K562 (cell line): ENCODE data around the gene ROBO1. TPM values are rescaled to one million over a fixed set of nuclear protein-coding genes. Genes with fewer than 3 reads are reported as not detected.

Experiments used
- ATAC-seq: fragments of 200-7000 bp; cut with Tn5 transposase; 3 replicates; pipeline ENCODE4 v1.9.1; 2020; ENCODE audit warnings: moderate library complexity
- BruUV-seq: library from RNA; stranded (reverse); fragments of 400-500 nt; replicated peaks from 2 replicates; lab custom pipeline; 2021; lab: Mats Ljungman, UMichigan
- CTCF ChIA-PET: fragments of 300-600 bp; formaldehyde crosslinking; extraction: SDS; loops from one replicate; lab custom pipeline; 2021; ENCODE audit warnings: low intra/inter-chr PET ratio; lab: Yijun Ruan, JAX
- POLR2A ChIA-PET: fragments of 300-600, 350-650 bp; sonication (Branson Sonifier 250); formaldehyde crosslinking; extraction: SDS; loops from one replicate; lab custom pipeline; 2021; ENCODE audit warnings: antibody characterized with exemption, inconsistent platforms; lab: Yijun Ruan, JAX
- DNase-seq, 4 experiments: peaks; one replicate each; pipeline versions ENCODE4 v3.0.0 to v3.0.0-alpha.2; 2011 to 2018; ENCODE audit warnings: low spot score in 3 of 4, mixed read lengths in 3 of 4; ENCODE audit errors: extremely low read depth in 1 of 4
- FAIRE-seq: peaks from 2 replicates; lab custom pipeline; 2011; peaks lifted over from hg19 to GRCh38; lab: Jason Lieb, UNC
- H2AFZ ChIP-seq: 2 replicates; pipeline ENCODE4 v1.6.0; 2011; ENCODE audit warnings: low read depth, low read length, control low read depth, inconsistent platforms
- H3K27ac ChIP-seq: fragments of 200-600 bp; 3 replicates; pipeline ENCODE4 v1.8.0; 2011; ENCODE audit warnings: low read depth, mild to moderate bottlenecking, control low read depth, inconsistent platforms, low read length, moderate library complexity, mixed read lengths; ENCODE audit errors: extremely low read depth
- H3K27me3 ChIP-seq, 2 experiments: fragments of 300-600 bp in 1 of 2; 2 replicates in 1 of 2; 3 replicates in 1 of 2; pipeline versions ENCODE4 v1.6.0 to v1.8.0; 2011; ENCODE audit warnings: inconsistent platforms in 2 of 2, low read length in 2 of 2, mild to moderate bottlenecking in 1 of 2, mixed read lengths in 1 of 2, moderate library complexity in 1 of 2; ENCODE audit not compliant: control insufficient read depth in 2 of 2, insufficient read depth in 2 of 2
- H3K36me3 ChIP-seq: fragments of 300-600 bp; 3 replicates; pipeline ENCODE4 v1.8.0; 2011; ENCODE audit warnings: mild to moderate bottlenecking, low read length, inconsistent platforms; ENCODE audit not compliant: control insufficient read depth, insufficient read depth
- H3K4me1 ChIP-seq, 2 experiments: fragments of 200-600 bp in 1 of 2; replicated peaks in 1 of 2; 2 replicates in 1 of 2; 3 replicates in 1 of 2; pipeline versions ENCODE4 v1.5.1 to v1.8.0; 2011; ENCODE audit warnings: inconsistent platforms in 2 of 2, low read length in 2 of 2, mild to moderate bottlenecking in 1 of 2, mixed read lengths in 1 of 2, moderate library complexity in 1 of 2; ENCODE audit not compliant: control insufficient read depth in 2 of 2, insufficient read depth in 2 of 2
- H3K4me2 ChIP-seq: 2 replicates; pipeline ENCODE4 v1.6.1; 2011; ENCODE audit warnings: low read length, control low read depth, inconsistent platforms, mixed read lengths; ENCODE audit not compliant: insufficient read depth
- H3K4me3 ChIP-seq: fragments of 200-600 bp; sonication (generic), shearing (Covaris generic); 2 replicates; pipeline ENCODE4 v1.5.1; 2016; ENCODE audit warnings: control low read depth, inconsistent platforms
- H3K79me2 ChIP-seq: fragments of 200-600 bp; 3 replicates; pipeline ENCODE4 v1.8.0; 2011; ENCODE audit warnings: low read length, inconsistent platforms; ENCODE audit not compliant: control insufficient read depth, insufficient read depth
- H3K9ac ChIP-seq, 2 experiments: 2 replicates each; pipeline versions ENCODE4 v1.6.0 to v1.6.1; 2011; ENCODE audit warnings: low read depth in 2 of 2, low read length in 2 of 2, control low read depth in 1 of 2, inconsistent platforms in 1 of 2, mild to moderate bottlenecking in 1 of 2, mixed read lengths in 1 of 2; ENCODE audit not compliant: insufficient read depth in 1 of 2
- H3K9me1 ChIP-seq: one replicate; pipeline ENCODE4 v1.6.0; 2011; ENCODE audit warnings: inconsistent platforms, mild to moderate bottlenecking, low read length, moderate library complexity; ENCODE audit not compliant: control insufficient read depth, insufficient read depth
- H3K9me3 ChIP-seq: replicated peaks from 2 replicates; pipeline ENCODE4 v1.5.1; 2011; ENCODE audit warnings: low read depth, low read length, inconsistent platforms; ENCODE audit not compliant: control insufficient read depth, insufficient read depth
- H4K20me1 ChIP-seq: replicated peaks from 2 replicates; pipeline ENCODE4 v1.6.1; 2011; ENCODE audit warnings: low read length, inconsistent platforms, mixed read lengths; ENCODE audit not compliant: control insufficient read depth, insufficient read depth
- CBX1 ChIP-seq: sonication (generic); IDR thresholded peaks from 2 replicates; pipeline ENCODE4 v1.6.1; 2016; ENCODE audit warnings: antibody characterized with exemption, low read depth, mild to moderate bottlenecking
- FUS ChIP-seq: fragments of 200-400 bp; formaldehyde crosslinking; optimal IDR thresholded peaks from 2 replicates; pipeline ENCODE3; 2017; ENCODE audit warnings: low read depth, low read length
- HMG20A ChIP-seq: fragments of 450-650 bp; formaldehyde crosslinking; conservative IDR thresholded peaks from 2 replicates; pipeline ENCODE4 v1.4.0; 2020; ENCODE audit warnings: mild to moderate bottlenecking, mixed read lengths
- JUNB ChIP-seq: fragments of 450-650 bp; formaldehyde crosslinking; conservative IDR thresholded peaks from 2 replicates; pipeline ENCODE4 v1.4.0; 2020; ENCODE audit warnings: mild to moderate bottlenecking
- KAT2B ChIP-seq: IDR thresholded peaks from one replicate; pipeline ENCODE4 v1.6.1; 2012; ENCODE audit warnings: low read depth, mild to moderate bottlenecking, control low read depth, inconsistent platforms, low read length, moderate library complexity
- RFX1 ChIP-seq: fragments of 450-650 bp; IDR thresholded peaks from 2 replicates; pipeline ENCODE4 v1.6.1; 2016; ENCODE audit warnings: mild to moderate bottlenecking, moderate library complexity
- TBL1XR1 ChIP-seq, 2 experiments: IDR thresholded peaks; 2 replicates each; pipeline ENCODE4 v1.6.1; 2012; ENCODE audit warnings: improper control_type of control experiment in 2 of 2, low read length in 2 of 2, mild to moderate bottlenecking in 1 of 2
- TEAD2 ChIP-seq: fragments of 450-650 bp; IDR thresholded peaks from 2 replicates; pipeline ENCODE4 v1.6.1; 2016; ENCODE audit warnings: missing genetic modification characterization, control low read depth, missing compliant biosample characterization
- TFAP4 ChIP-seq: sonication (generic); formaldehyde crosslinking; IDR thresholded peaks from 2 replicates; pipeline ENCODE4 v1.8.0; 2022; ENCODE audit warnings: missing genetic modification reagents, mild to moderate bottlenecking, moderate library complexity, borderline replicate concordance
- USF2 ChIP-seq: sonication (generic); formaldehyde crosslinking; IDR thresholded peaks from 2 replicates; pipeline ENCODE4 v1.5.0; 2020; ENCODE audit warnings: missing genetic modification reagents
- ZNF175 ChIP-seq: fragments of 200-800 bp; sonication (Bioruptor generic); IDR thresholded peaks from 2 replicates; pipeline ENCODE4 v1.6.1; 2016; ENCODE audit warnings: low read depth, mild to moderate bottlenecking, missing genetic modification characterization, missing compliant biosample characterization
- WGBS: fragments of 100-300 bp; shearing (Covaris generic); methylation state at CpG from one replicate; pipeline ENCODE4 v1.1.6; 2016; ENCODE audit warnings: low coverage, mixed read lengths; ENCODE audit not compliant: insufficient coverage; ENCODE audit errors: missing lambda C conversion rate; 5-methylcytosine and 5-hydroxymethylcytosine counted together
- in situ Hi-C: fragments of 300-500 bp; cut with MboI; formaldehyde crosslinking; loops from 4 replicates; pipeline ENCODE4 v1.15.0; 2018; ENCODE audit warnings: inconsistent platforms, mixed read lengths
- intact Hi-C: fragments of 100-400 bp; cut with micrococcal nuclease; formaldehyde crosslinking; loops from 2 replicates; pipeline ENCODE4 v1.14.2; 2022
- polyA plus RNA-seq, 8 experiments: library from polyadenylated mRNA; depleted of rRNA in 4 of 8; stranded (reverse) in 5 of 8; unstranded in 3 of 8; fragments of >200 nt; fragmentation: Nextera tagmentation in 2 of 8; fragmentation: Illumina TruSeq in 1 of 8; extraction: Ambion mirVana in 2 of 8; extraction: Trizol in 1 of 8; gene quantifications; 2 replicates each; pipeline versions ENCODE4 v1.2.1 to v1.2.3, GENCODE V29; 2011 to 2014; ENCODE audit warnings: inconsistent platforms in 1 of 8, missing spikeins in 1 of 8
- total RNA-seq, 7 experiments: library from RNA; depleted of rRNA in 6 of 7; stranded (reverse); fragments of >200 nt in 6 of 7; fragmentation: Illumina TruSeq in 2 of 7; extraction: Trizol in 2 of 7; gene quantifications; 2 replicates each; pipeline versions ENCODE4 v1.2.1 to v1.2.3, GENCODE V29; 2011 to 2021; ENCODE audit warnings: low replicate concordance in 1 of 7
- TF ChIP-seq, protein P1 (sequence below), 2 experiments: fragments of 450-650 bp; IDR thresholded peaks; 2 replicates each; pipeline ENCODE4 v1.6.1; 2016; ENCODE audit warnings: mild to moderate bottlenecking in 2 of 2, borderline replicate concordance in 1 of 2, low read depth in 1 of 2, moderate library complexity in 1 of 2

ROBO1 gene
- total and polyA plus RNA-seq, 9 of the 15 experiments (the other 6 are each of a cell fraction or from before 2014, with no cell fraction given): 0.01 to 0.53 (median 0.17) TPM; not detected in 5

DNA sequence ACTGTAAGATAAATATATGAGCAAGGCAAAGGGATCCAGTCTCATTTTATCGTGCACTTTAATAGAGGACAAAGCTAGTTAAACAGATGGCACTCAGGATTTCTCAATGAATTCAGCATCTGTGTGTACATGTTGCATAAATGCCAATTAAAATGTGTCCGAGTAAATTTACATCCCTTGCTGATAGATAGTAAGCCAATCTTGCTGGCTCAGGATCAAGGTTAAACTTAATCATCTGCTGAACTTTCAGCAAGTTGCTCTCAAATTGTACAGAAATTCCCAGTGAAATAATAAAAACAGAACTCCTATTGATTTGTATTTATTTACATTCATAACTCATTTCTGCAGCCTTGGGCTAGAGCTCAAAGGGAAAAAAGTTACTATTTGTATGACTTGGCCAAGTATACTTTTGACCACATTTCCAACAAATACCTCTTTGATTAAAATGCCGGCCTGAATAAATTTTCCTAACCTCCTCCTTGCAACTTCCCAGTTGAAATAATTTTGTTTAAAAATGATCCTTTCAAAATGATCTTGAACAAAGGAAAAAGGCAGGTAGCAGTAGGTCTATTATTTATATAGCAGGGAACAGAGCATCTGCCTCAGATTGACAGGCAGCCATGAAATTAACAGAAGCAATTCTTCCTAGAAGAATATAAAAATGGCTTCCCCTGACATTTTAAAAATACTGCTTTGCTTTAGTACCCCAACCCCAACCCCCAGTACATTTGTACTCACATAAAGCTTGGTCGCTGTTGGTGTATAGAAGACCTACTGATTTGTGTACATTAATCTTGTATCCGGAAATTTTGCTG is 1001.9 kb downstream of the ROBO1 start:
- WGBS: 0% methylated on average over 5 of the region's 5 CpGs
- in situ Hi-C loops: no loop called here
- ChIA-PET POLR2A (no interaction called here), CTCF (no interaction called here)
- no peak overlapping the region for H3K4me2 ChIP-seq
- intact Hi-C loops: no loop called here
- no peak for DNase-seq
- no peak overlapping the region for H3K4me3 ChIP-seq
- H3K27ac ChIP-seq: no peak overlapping the region
- no TSS peak for BruUV-seq
- no peaks in the 10 kb centered on the region for H3K9me3 ChIP-seq
- H2AFZ ChIP-seq: no peak overlapping the region
- FAIRE-seq: no peak
- no peaks in the 10 kb centered on the region for H3K36me3 ChIP-seq
- H3K9ac ChIP-seq: no peak overlapping the region
- H3K9me1 ChIP-seq: no peaks in the 10 kb centered on the region
- no peak for ATAC-seq
- H3K4me1 ChIP-seq: no peaks in the 10 kb centered on the region
- H3K27me3 ChIP-seq: no peaks in the 10 kb centered on the region
- H3K79me2 ChIP-seq: no peaks in the 10 kb centered on the region
- H4K20me1 ChIP-seq: no peaks in the 10 kb centered on the region
- TF ChIP-seq HMG20A (CRISPR knock-in tag) (no peak), TEAD2 (no peak), USF2 (CRISPR knock-in tag) (no peak), TBL1XR1 (IDR thresholded peaks at IDR 0.05; ENCODE audit: low read length in 2 of 2) (no peak), RFX1 (no peak), JUNB (CRISPR knock-in tag) (no peak), CBX1 (no peak), TFAP4 (CRISPR knock-in tag) (no peak), ZNF175 (no peak), FUS (no peak), KAT2B (no peak)
- TF ChIP-seq, protein P1, sequence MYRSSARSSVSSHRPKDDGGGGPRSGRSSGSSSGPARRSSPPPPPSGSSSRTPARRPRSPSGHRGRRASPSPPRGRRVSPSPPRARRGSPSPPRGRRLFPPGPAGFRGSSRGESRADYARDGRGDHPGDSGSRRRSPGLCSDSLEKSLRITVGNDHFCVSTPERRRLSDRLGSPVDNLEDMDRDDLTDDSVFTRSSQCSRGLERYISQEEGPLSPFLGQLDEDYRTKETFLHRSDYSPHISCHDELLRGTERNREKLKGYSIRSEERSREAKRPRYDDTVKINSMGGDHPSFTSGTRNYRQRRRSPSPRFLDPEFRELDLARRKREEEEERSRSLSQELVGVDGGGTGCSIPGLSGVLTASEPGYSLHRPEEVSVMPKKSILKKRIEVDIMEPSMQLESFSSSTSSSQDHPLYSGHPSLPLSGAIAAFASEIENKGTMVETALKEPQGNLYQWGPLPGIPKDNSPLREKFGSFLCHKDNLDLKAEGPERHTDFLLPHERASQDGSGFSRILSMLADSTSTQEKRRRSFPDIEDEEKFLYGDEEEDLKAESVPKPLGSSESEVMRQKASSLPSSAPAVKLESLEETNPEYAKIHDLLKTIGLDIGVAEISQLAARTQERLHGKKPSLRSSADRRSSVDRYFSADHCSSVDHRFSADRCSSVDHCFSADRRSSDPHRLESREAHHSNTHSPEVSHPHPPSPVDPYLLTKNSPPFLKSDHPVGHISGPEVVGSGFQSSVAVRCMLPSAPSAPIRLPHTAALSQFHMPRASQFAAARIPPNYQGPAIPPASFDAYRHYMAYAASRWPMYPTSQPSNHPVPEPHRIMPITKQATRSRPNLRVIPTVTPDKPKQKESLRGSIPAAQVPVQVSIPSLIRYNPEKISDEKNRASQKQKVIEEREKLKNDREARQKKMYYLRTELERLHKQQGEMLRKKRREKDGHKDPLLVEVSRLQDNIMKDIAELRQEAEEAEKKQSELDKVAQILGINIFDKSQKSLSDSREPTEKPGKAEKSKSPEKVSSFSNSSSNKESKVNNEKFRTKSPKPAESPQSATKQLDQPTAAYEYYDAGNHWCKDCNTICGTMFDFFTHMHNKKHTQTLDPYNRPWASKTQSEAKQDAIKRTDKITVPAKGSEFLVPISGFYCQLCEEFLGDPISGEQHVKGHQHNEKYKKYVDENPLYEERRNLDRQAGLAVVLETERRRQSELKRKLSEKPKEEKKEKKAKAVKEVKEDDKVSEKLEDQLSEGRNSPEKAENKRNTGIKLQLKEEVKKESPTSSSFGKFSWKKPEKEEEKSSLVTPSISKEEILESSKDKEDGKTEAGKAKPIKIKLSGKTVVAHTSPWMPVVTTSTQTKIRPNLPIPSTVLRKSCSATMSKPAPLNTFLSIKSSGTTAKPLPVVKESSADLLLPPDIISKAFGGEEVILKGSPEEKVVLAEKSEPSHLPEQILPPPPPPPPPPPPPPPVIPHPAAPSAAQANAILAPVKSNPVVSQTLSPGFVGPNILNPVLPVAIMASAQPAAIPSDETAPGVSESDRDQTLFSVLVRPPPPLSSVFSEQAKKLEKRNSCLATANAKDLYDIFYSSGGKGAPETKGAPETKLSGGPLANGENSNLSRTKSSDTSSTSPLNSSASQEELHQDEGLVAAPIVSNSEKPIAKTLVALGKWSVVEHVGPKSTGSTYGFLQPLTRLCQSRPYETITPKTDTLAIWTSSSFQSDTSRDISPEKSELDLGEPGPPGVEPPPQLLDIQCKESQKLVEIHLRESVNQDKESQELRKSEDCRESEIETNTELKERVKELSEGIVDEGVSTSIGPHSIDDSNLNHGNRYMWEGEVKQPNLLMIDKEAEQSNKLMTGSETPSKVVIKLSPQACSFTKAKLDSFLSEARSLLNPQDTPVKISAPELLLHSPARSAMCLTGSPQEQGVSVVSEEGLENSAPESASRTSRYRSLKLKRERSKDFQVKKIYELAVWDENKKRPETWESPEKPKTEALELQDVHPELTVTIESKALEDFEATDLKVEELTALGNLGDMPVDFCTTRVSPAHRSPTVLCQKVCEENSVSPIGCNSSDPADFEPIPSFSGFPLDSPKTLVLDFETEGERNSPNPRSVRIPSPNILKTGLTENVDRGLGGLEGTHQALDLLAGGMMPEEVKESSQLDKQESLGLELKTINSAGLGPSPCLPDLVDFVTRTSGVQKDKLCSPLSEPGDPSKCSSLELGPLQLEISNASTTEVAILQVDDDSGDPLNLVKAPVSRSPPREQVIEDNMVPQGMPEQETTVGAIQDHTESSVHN (IDR thresholded peaks at IDR 0.05; ENCODE audit: borderline replicate concordance in 1 of 2, low read depth in 1 of 2): no peak
